A549 (cell line): ENCODE results near the gene IL22RA2. TPM values are rescaled to one million over a fixed set of nuclear protein-coding genes. Genes with fewer than 3 reads are reported as not detected.

Experiments used
- ATAC-seq, 2 experiments: fragments of 200-7000 bp in 1 of 2; fragments of >200 bp in 1 of 2; cut with Nextera tagmentation in 1 of 2; cut with Tn5 transposase in 1 of 2; 3 replicates each; pipeline versions ENCODE4 v1.8.0 to v1.9.1; 2018 to 2020; ENCODE audit warnings: mild to moderate bottlenecking in 1 of 2, moderate library complexity in 1 of 2
- CTCF ChIA-PET: fragments of 300-600 bp; sonication (Branson Sonifier 250); formaldehyde crosslinking; extraction: SDS; loops from one replicate; lab custom pipeline; 2021; ENCODE audit warnings: antibody characterized with exemption, inconsistent platforms; lab: Yijun Ruan, JAX
- POLR2A ChIA-PET: fragments of 350-600 bp; formaldehyde crosslinking; extraction: SDS; loops from one replicate; lab custom pipeline; 2021; ENCODE audit warnings: antibody characterized with exemption, inconsistent platforms; lab: Yijun Ruan, JAX
- DNase-seq, 2 experiments: peaks; one replicate each; pipeline versions ENCODE4 v3.0.0 to v3.0.0-alpha.2; 2011 to 2016; ENCODE audit warnings: low read depth in 1 of 2, low spot score in 1 of 2
- FAIRE-seq: peaks from 2 replicates; lab custom pipeline; 2011; peaks lifted over from hg19 to GRCh38; lab: Jason Lieb, UNC
- H3K27ac ChIP-seq, 2 experiments: fragments of >200 bp; sonication (Bioruptor Twin); formaldehyde crosslinking; 3 replicates each; pipeline ENCODE4 v1.5.1; 2016 to 2017
- H3K4me1 ChIP-seq: fragments of >200 bp; sonication (Bioruptor Twin); formaldehyde crosslinking; 3 replicates; pipeline ENCODE4 v1.6.1; 2016
- H3K4me2 ChIP-seq: fragments of >200 bp; sonication (Bioruptor Twin); formaldehyde crosslinking; 3 replicates; pipeline ENCODE4 v1.6.1; 2016
- H3K4me3 ChIP-seq: fragments of >200 bp; sonication (Bioruptor Twin); formaldehyde crosslinking; 3 replicates; pipeline ENCODE4 v1.5.1; 2016
- H3K9me3 ChIP-seq: fragments of >200 bp; sonication (Bioruptor Twin); formaldehyde crosslinking; 3 replicates; pipeline ENCODE4 v1.6.1; 2016
- BHLHE40 ChIP-seq: IDR thresholded peaks from 2 replicates; pipeline ENCODE4 v1.6.1; 2012; ENCODE audit warnings: low read depth, low read length, inconsistent platforms
- CBX2 ChIP-seq: fragments of 200-600 bp; sonication (generic); IDR thresholded peaks from 2 replicates; pipeline ENCODE4 v1.6.1; 2016; ENCODE audit warnings: low read depth, mild to moderate bottlenecking, borderline replicate concordance
- CBX8 ChIP-seq: fragments of 200-600 bp; sonication (generic); IDR thresholded peaks from 2 replicates; pipeline ENCODE4 v1.6.1; 2016
- CHD4 ChIP-seq: fragments of 200-600 bp; sonication (generic); IDR thresholded peaks from 2 replicates; pipeline ENCODE4 v1.6.1; 2016; ENCODE audit warnings: antibody characterized with exemption, mild to moderate bottlenecking, borderline replicate concordance
- ESRRA ChIP-seq: fragments of 150-350 bp; IDR thresholded peaks from 2 replicates; pipeline ENCODE4 v1.6.1; 2014; ENCODE audit warnings: mild to moderate bottlenecking, low read length, borderline replicate concordance
- FOSL2 ChIP-seq, 2 experiments: fragments of 450-650 bp in 1 of 2; fragments of >200 bp in 1 of 2; sonication (Bioruptor Twin) in 1 of 2; formaldehyde crosslinking; IDR thresholded peaks; 2 replicates each; pipeline versions ENCODE4 v1.5.0 to v1.6.1; 2016 to 2020; ENCODE audit warnings: mild to moderate bottlenecking in 1 of 2, moderate library complexity in 1 of 2
- FOXS1 ChIP-seq: fragments of 250-450 bp; sonication (Bioruptor Pico); IDR thresholded peaks from 2 replicates; pipeline ENCODE4 v1.5.0; 2020; ENCODE audit warnings: mild to moderate bottlenecking, moderate library complexity
- GATA3 ChIP-seq: IDR thresholded peaks from 2 replicates; pipeline ENCODE4 v1.6.1; 2012; ENCODE audit warnings: borderline replicate concordance
- HOXA7 ChIP-seq: fragments of 250-450 bp; sonication (Bioruptor Pico); IDR thresholded peaks from 2 replicates; pipeline ENCODE4 v1.5.0; 2020; ENCODE audit warnings: mild to moderate bottlenecking, moderate library complexity
- JUN ChIP-seq, 2 experiments: fragments of >200 bp; sonication (Bioruptor Twin); formaldehyde crosslinking; IDR thresholded peaks; 2 replicates in 1 of 2; 3 replicates in 1 of 2; pipeline ENCODE4 v1.6.1; 2016 to 2017
- JUNB ChIP-seq: fragments of >200 bp; sonication (Bioruptor Twin); formaldehyde crosslinking; IDR thresholded peaks from 2 replicates; pipeline ENCODE4 v1.6.1; 2016
- KDM1A ChIP-seq: fragments of 200-600 bp; sonication (generic); IDR thresholded peaks from 2 replicates; pipeline ENCODE4 v1.6.1; 2016; ENCODE audit warnings: low read depth, mild to moderate bottlenecking
- KDM5A ChIP-seq: fragments of 200-600 bp; sonication (generic); IDR thresholded peaks from 2 replicates; pipeline ENCODE4 v1.6.1; 2016; ENCODE audit warnings: antibody characterized with exemption, mild to moderate bottlenecking
- NFE2L2 ChIP-seq: fragments of 150-350 bp; conservative IDR thresholded peaks from 2 replicates; pipeline ENCODE4 v1.6.1; 2014; ENCODE audit warnings: low read length
- NPAS2 ChIP-seq: fragments of 250-450 bp; sonication (Bioruptor Pico); IDR thresholded peaks from 2 replicates; pipeline ENCODE4 v1.8.0; 2022; ENCODE audit warnings: mild to moderate bottlenecking, moderate library complexity, borderline replicate concordance
- NR3C1 ChIP-seq: fragments of >200 bp; sonication (Bioruptor Twin); formaldehyde crosslinking; IDR thresholded peaks from 3 replicates; pipeline ENCODE4 v1.6.1; 2017
- POLR2A ChIP-seq: IDR thresholded peaks from 2 replicates; pipeline ENCODE4 v1.6.1; 2012; ENCODE audit warnings: mild to moderate bottlenecking, low read length
- RAD21 ChIP-seq, 2 experiments: fragments of >200 bp in 1 of 2; sonication (Bioruptor Twin) in 1 of 2; formaldehyde crosslinking in 1 of 2; IDR thresholded peaks in 1 of 2; conservative IDR thresholded peaks in 1 of 2; 2 replicates in 1 of 2; 3 replicates in 1 of 2; pipeline ENCODE4 v1.6.1; 2012 to 2018; ENCODE audit warnings: inconsistent platforms in 1 of 2
- RARB ChIP-seq: fragments of 250-450 bp; sonication (Bioruptor Pico); IDR thresholded peaks from 2 replicates; pipeline ENCODE4 v1.8.0; 2021; ENCODE audit warnings: mild to moderate bottlenecking, moderate library complexity
- RCOR1 ChIP-seq: fragments of 150-350 bp; IDR thresholded peaks from 2 replicates; pipeline ENCODE4 v1.6.1; 2014; ENCODE audit warnings: antibody characterized with exemption, low read length, low read depth
- RFX5 ChIP-seq: fragments of 450-650 bp; IDR thresholded peaks from 2 replicates; pipeline ENCODE4 v1.7.1; 2014; ENCODE audit warnings: antibody characterized with exemption, mild to moderate bottlenecking, moderate library complexity
- RNF2 ChIP-seq: fragments of 200-600 bp; sonication (generic); IDR thresholded peaks from 2 replicates; pipeline ENCODE4 v1.6.1; 2016; ENCODE audit warnings: low read depth, mild to moderate bottlenecking, antibody characterized with exemption, moderate library complexity, borderline replicate concordance
- ZC3H11A ChIP-seq: fragments of 450-650 bp; IDR thresholded peaks from 2 replicates; pipeline ENCODE4 v1.6.1; 2014; ENCODE audit warnings: antibody characterized with exemption, mild to moderate bottlenecking
- ZNF302 ChIP-seq: fragments of 250-450 bp; sonication (Bioruptor Pico); IDR thresholded peaks from 2 replicates; pipeline ENCODE4 v1.9.0; 2021; ENCODE audit warnings: inconsistent platforms, mild to moderate bottlenecking, moderate library complexity
- WGBS: methylation state at CpG from one replicate; pipeline ENCODE4 v1.1.6; 2017; ENCODE audit errors: missing lambda C conversion rate; 5-methylcytosine and 5-hydroxymethylcytosine counted together
- polyA plus RNA-seq, 4 experiments: library from polyadenylated mRNA; depleted of rRNA in 3 of 4; stranded (reverse); fragments of >200 nt; fragmentation: RNase III in 1 of 4; extraction: RNeasy Plus Mini Kit Qiagen cat#74134 plus additional on column Dnase treatment in 1 of 4; gene quantifications; 2 replicates in 3 of 4; 3 replicates in 1 of 4; pipeline ENCODE4 v1.2.3, GENCODE V29; 2011 to 2017
- TF ChIP-seq, protein P1 (sequence below): IDR thresholded peaks from 2 replicates; pipeline ENCODE4 v1.6.1; 2012
- TF ChIP-seq, protein P2 (sequence below): fragments of >200 bp; sonication (Bioruptor Twin); formaldehyde crosslinking; IDR thresholded peaks from 2 replicates; pipeline ENCODE4 v1.6.1; 2016
- TF ChIP-seq, protein P3 (sequence below): fragments of 150-350 bp; IDR thresholded peaks from 2 replicates; pipeline ENCODE4 v1.6.1; 2014; ENCODE audit warnings: low read depth, mild to moderate bottlenecking, low read length
- TF ChIP-seq, protein P4 (sequence below): fragments of 200-600 bp; sonication (generic); IDR thresholded peaks from 2 replicates; pipeline ENCODE4 v1.6.1; 2016; ENCODE audit warnings: antibody characterized with exemption, mild to moderate bottlenecking, moderate library complexity

IL22RA2 gene
- polyA plus RNA-seq, 2 of the 4 experiments (the other 2 are of a cell fraction) = not detected

DNA sequence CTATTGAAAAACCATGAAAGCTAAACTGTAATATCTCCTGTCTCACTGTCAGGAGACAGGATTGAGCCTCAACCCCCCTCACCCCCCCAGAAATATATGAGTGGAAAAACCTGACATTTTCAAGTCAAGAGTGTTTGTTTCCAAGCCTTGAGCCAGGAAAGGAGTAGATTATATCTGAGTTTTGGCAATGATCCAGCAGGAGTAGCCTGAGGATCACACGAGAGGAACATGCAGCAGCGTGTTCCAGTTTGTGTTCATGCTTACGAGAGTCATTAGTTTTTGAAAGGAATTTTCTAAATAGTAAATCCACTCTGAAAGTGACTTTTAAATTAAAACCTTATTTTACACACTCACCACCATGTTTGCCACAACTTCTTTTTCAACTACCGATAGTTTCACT, 15.8 kb downstream of the IL22RA2 start:
- H3K4me2 ChIP-seq = no peak overlapping the region
- DNase-seq (no peak), ATAC-seq (no peak), FAIRE-seq (no peak)
- peaks cover 25% of the 10 kb centered on the region for H3K4me1 ChIP-seq
- TF ChIP-seq RFX5 (no peak), NPAS2 (no peak), BHLHE40 (no peak), RCOR1 (no peak), RNF2 (no peak), RARB (CRISPR knock-in tag) (no peak), FOXS1 (CRISPR knock-in tag) (no peak), NFE2L2 (no peak), ESRRA (no peak), JUNB (no peak), ZC3H11A (no peak)
- TF ChIP-seq, protein P1, sequence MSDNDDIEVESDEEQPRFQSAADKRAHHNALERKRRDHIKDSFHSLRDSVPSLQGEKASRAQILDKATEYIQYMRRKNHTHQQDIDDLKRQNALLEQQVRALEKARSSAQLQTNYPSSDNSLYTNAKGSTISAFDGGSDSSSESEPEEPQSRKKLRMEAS = no peak
- TF ChIP-seq, protein P2, sequence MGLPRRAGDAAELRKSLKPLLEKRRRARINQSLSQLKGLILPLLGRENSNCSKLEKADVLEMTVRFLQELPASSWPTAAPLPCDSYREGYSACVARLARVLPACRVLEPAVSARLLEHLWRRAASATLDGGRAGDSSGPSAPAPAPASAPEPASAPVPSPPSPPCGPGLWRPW = no peak
- TF ChIP-seq, protein P3, sequence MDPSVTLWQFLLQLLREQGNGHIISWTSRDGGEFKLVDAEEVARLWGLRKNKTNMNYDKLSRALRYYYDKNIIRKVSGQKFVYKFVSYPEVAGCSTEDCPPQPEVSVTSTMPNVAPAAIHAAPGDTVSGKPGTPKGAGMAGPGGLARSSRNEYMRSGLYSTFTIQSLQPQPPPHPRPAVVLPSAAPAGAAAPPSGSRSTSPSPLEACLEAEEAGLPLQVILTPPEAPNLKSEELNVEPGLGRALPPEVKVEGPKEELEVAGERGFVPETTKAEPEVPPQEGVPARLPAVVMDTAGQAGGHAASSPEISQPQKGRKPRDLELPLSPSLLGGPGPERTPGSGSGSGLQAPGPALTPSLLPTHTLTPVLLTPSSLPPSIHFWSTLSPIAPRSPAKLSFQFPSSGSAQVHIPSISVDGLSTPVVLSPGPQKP = no peak
- peaks cover 2% of the 10 kb centered on the region; the same call in 1 of the 3 replicates for H3K9me3 ChIP-seq
- WGBS = 87% methylated on average over 4 of the region's 4 CpGs
- H3K27ac ChIP-seq = no peak overlapping the region; a peak in 1 of 6 replicates
- ChIA-PET CTCF (interaction anchor here (1.8 kb wide), 1 partner anchor 8 kb away, joined by 4 read pairs; no protein-coding TSS in a partner anchor), POLR2A (no interaction called here)
- no peak overlapping the region for H3K4me3 ChIP-seq

DNA sequence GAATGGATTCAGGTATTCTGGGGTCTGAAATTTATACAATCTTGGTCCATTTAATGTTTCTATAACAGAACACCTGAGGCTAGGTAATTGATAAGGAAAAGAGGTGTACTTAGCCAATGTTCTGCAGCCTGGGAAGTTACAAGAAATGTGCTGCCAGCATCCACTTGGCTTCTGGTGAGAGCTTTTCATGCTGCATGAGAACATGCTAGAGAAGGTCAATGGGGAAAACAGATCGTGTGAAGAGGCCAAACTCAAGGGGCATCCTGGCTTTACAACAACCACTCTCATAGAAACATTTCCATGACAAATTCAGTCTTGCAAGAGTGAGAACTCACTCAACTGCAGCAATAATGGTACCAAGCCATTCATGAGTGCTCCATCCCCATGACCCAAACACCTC, 16.8 kb downstream of the IL22RA2 start:
- 0% methylated on average over 1 of the region's 1 CpG for WGBS
- no peak overlapping the region for H3K27ac ChIP-seq
- ATAC-seq (no peak), DNase-seq (no peak), FAIRE-seq (no peak)
- H3K4me1 ChIP-seq = peaks cover 19% of the 10 kb centered on the region
- peaks cover 10% of the 10 kb centered on the region; the same call in 2 of the 3 replicates for H3K9me3 ChIP-seq
- no peak overlapping the region for H3K4me2 ChIP-seq
- TF ChIP-seq JUN (IDR thresholded peaks at IDR 0.05) (no peak), POLR2A (no peak), JUNB (no peak), CHD4 (no peak), RARB (CRISPR knock-in tag) (no peak), GATA3 (no peak), KDM5A (no peak), KDM1A (no peak), HOXA7 (no peak), FOXS1 (CRISPR knock-in tag) (no peak), RNF2 (no peak), CBX2 (no peak), FOSL2 (IDR thresholded peaks at IDR 0.05) (no peak), FOSL2 (CRISPR knock-in tag; IDR thresholded peaks at IDR 0.05) (no peak), NR3C1 (no peak), RAD21 (conservative IDR thresholded peaks at IDR 0.05 in 1 of 2, IDR thresholded peaks at IDR 0.05 in 1 of 2) (no peak), ZC3H11A (no peak), ZNF302 (CRISPR knock-in tag) (no peak), CBX8 (no peak)
- TF ChIP-seq, protein P4, sequence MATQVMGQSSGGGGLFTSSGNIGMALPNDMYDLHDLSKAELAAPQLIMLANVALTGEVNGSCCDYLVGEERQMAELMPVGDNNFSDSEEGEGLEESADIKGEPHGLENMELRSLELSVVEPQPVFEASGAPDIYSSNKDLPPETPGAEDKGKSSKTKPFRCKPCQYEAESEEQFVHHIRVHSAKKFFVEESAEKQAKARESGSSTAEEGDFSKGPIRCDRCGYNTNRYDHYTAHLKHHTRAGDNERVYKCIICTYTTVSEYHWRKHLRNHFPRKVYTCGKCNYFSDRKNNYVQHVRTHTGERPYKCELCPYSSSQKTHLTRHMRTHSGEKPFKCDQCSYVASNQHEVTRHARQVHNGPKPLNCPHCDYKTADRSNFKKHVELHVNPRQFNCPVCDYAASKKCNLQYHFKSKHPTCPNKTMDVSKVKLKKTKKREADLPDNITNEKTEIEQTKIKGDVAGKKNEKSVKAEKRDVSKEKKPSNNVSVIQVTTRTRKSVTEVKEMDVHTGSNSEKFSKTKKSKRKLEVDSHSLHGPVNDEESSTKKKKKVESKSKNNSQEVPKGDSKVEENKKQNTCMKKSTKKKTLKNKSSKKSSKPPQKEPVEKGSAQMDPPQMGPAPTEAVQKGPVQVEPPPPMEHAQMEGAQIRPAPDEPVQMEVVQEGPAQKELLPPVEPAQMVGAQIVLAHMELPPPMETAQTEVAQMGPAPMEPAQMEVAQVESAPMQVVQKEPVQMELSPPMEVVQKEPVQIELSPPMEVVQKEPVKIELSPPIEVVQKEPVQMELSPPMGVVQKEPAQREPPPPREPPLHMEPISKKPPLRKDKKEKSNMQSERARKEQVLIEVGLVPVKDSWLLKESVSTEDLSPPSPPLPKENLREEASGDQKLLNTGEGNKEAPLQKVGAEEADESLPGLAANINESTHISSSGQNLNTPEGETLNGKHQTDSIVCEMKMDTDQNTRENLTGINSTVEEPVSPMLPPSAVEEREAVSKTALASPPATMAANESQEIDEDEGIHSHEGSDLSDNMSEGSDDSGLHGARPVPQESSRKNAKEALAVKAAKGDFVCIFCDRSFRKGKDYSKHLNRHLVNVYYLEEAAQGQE = no peak
- CTCF ChIA-PET = interaction anchor here (1.8 kb wide), 1 partner anchor 9 kb away, joined by 4 read pairs; no protein-coding TSS in a partner anchor
- H3K4me3 ChIP-seq = no peak overlapping the region
- POLR2A ChIA-PET = no interaction called here
